HepG2 (cell line): ENCODE data around the gene CLDND2. TPM values are rescaled to one million over a fixed set of nuclear protein-coding genes. Genes with fewer than 3 reads are reported as not detected.

Experiments used
- AFF4 ChIP-seq: sonication (generic); formaldehyde crosslinking; IDR thresholded peaks from 2 replicates; pipeline ENCODE4 v1.4.0; 2020; ENCODE audit warnings: missing genetic modification reagents
- ELF1 ChIP-seq: sonication (generic); formaldehyde crosslinking; IDR thresholded peaks from 2 replicates; pipeline ENCODE4 v1.4.0; 2020; ENCODE audit warnings: missing genetic modification reagents
- EZH2 ChIP-seq: conservative IDR thresholded peaks from 2 replicates; pipeline ENCODE4 v1.6.1; 2012; ENCODE audit warnings: mild to moderate bottlenecking, low read depth, low read length, moderate library complexity
- HDAC1 ChIP-seq: sonication (generic); formaldehyde crosslinking; IDR thresholded peaks from 2 replicates; pipeline ENCODE4 v1.5.1; 2020; ENCODE audit warnings: mild to moderate bottlenecking, missing genetic modification reagents
- POLR2AphosphoS5 ChIP-seq: IDR thresholded peaks from 2 replicates; pipeline ENCODE4 v1.6.1; 2012; ENCODE audit warnings: low read depth, low read length
- PRDM10 ChIP-seq: sonication (generic); formaldehyde crosslinking; IDR thresholded peaks from 2 replicates; pipeline ENCODE4 v1.4.0; 2020; ENCODE audit warnings: low read depth, missing genetic modification reagents
- SKIL ChIP-seq: sonication (generic); formaldehyde crosslinking; IDR thresholded peaks from 2 replicates; pipeline ENCODE4 v1.8.0; 2022; ENCODE audit warnings: missing genetic modification reagents, mild to moderate bottlenecking, moderate library complexity, borderline replicate concordance
- TEAD2 ChIP-seq: sonication (generic); formaldehyde crosslinking; IDR thresholded peaks from 2 replicates; pipeline ENCODE4 v1.9.0; 2021; ENCODE audit warnings: missing genetic modification reagents
- ZNF589 ChIP-seq: sonication (generic); formaldehyde crosslinking; conservative IDR thresholded peaks from 2 replicates; pipeline ENCODE4 v1.8.0; 2022; ENCODE audit warnings: mild to moderate bottlenecking, moderate library complexity, missing genetic modification reagents
- ZNF609 ChIP-seq: sonication (generic); formaldehyde crosslinking; IDR thresholded peaks from 2 replicates; pipeline ENCODE4 v1.4.0; 2020; ENCODE audit warnings: mild to moderate bottlenecking, missing genetic modification reagents, borderline replicate concordance
- polyA plus RNA-seq, 8 experiments: library from polyadenylated mRNA; depleted of rRNA in 3 of 8; stranded (reverse) in 7 of 8; unstranded in 1 of 8; fragments of >200 nt; fragmentation: Illumina TruSeq in 4 of 8; extraction: Trizol in 4 of 8; gene quantifications; 2 replicates each; pipeline versions ENCODE4 v1.2.1 to v1.2.3, GENCODE V29; 2011 to 2016; ENCODE audit warnings: low read depth in 4 of 8, missing spikeins in 1 of 8, mixed read lengths in 1 of 8; ENCODE audit not compliant: insufficient read depth in 1 of 8
- total RNA-seq, 5 experiments: library from RNA; depleted of rRNA; stranded (reverse); fragments of >200 nt; fragmentation: Illumina TruSeq; extraction: Trizol; gene quantifications; 2 replicates each; pipeline ENCODE4 v1.2.3, GENCODE V29; 2016; ENCODE audit warnings: low read depth in 1 of 5
- TF ChIP-seq, protein P1 (sequence below): sonication (generic); formaldehyde crosslinking; IDR thresholded peaks from 2 replicates; pipeline ENCODE4 v1.5.0; 2020; ENCODE audit warnings: missing genetic modification reagents

Gene CLDND2
- total and polyA plus RNA-seq, 2 of the 13 experiments (the other 11 are each of a cell fraction or from before 2014, with no cell fraction given) = 0.84 to 1.8 TPM

DNA sequence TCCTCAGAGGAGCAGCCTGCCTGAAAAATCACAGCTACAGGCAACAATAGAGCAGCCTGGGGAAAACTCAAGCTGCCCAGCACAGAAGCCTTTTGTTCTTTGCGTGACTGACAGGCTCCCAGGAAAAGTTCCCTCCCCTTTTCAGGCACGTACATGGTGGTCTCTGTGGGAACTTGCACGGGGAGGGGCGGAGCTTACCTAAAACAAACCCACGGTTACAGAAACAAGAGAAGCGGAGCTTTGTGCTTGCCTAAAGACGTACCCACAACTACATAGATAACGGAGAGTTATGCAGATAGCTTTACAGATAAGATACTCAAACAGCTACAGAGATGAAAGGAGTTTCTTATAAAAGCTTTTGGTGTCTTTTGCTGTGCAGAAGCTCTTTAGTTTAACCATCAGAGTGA lies 14.1 kb downstream of the CLDND2 start (continued):
- TF ChIP-seq, protein P1, sequence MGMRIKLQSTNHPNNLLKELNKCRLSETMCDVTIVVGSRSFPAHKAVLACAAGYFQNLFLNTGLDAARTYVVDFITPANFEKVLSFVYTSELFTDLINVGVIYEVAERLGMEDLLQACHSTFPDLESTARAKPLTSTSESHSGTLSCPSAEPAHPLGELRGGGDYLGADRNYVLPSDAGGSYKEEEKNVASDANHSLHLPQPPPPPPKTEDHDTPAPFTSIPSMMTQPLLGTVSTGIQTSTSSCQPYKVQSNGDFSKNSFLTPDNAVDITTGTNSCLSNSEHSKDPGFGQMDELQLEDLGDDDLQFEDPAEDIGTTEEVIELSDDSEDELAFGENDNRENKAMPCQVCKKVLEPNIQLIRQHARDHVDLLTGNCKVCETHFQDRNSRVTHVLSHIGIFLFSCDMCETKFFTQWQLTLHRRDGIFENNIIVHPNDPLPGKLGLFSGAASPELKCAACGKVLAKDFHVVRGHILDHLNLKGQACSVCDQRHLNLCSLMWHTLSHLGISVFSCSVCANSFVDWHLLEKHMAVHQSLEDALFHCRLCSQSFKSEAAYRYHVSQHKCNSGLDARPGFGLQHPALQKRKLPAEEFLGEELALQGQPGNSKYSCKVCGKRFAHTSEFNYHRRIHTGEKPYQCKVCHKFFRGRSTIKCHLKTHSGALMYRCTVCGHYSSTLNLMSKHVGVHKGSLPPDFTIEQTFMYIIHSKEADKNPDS (CRISPR knock-in tag) = no peak
- TF ChIP-seq EZH2 (no peak), ELF1 (CRISPR knock-in tag) (0 out of 2 replicates have a peak, but pooled peaks have one; percentile 31), SKIL (CRISPR knock-in tag) (peak; percentile 48; the same call in 1 of the 2 replicates), POLR2AphosphoS5 (peak; percentile 7; the same call in 1 of the 2 replicates), TEAD2 (CRISPR knock-in tag) (no peak), ZNF609 (peak; percentile 81; the same call in 1 of the 2 replicates), ZNF589 (peak; percentile 12; the same call in 1 of the 2 replicates), PRDM10 (CRISPR knock-in tag) (no peak), AFF4 (no peak), HDAC1 (CRISPR knock-in tag) (peak; percentile 59; the same call in 1 of the 2 replicates)
